ENCODE results near the gene OBP2A. TPM values are rescaled to one million over a fixed set of nuclear protein-coding genes. Genes with fewer than 3 reads are reported as not detected.

Gene OBP2A
- not detected in 2 replicates for total RNA-seq

GRCh38 chr9:135545646-135546176 lies at the start of gene OBP2A:
TSS of gene OBP2A (plus strand) at chr9:135546126. CDS start at chr9:135546181, 55 bp downstream.

GRCh38 chr9:135500525-135501260 lies 45.2 kb upstream of the OBP2A start, which contains the start of gene MRPS2:
TSS of gene MRPS2 (plus strand) at chr9:135500682. CDS start at chr9:135500711, 29 bp downstream.

GRCh38 chr9:135520916-135521607 lies 24.9 kb upstream of the OBP2A start, which contains the start of gene LCN1:
TSS of gene LCN1 (plus strand) at chr9:135521440. CDS start at chr9:135521498, 58 bp downstream.

GRCh38 chr9:135561391-135562234 lies 15.7 kb downstream of the OBP2A start, which contains the start of gene PAEP:
TSS of gene PAEP (plus strand) at chr9:135561756.

Other genes starting within 250 kb of the OBP2A start
- gene PPP1R26, start 66.3 kb upstream of the OBP2A start, total RNA-seq = 14.7 and 15.6 TPM in 2 replicates
- 14.7 and 16.6 TPM in 2 replicates for gene MRPS2, start 45.4 kb upstream of the OBP2A start, total RNA-seq
- gene LCN1, start 24.7 kb upstream of the OBP2A start, total RNA-seq = not detected in 2 replicates
- not detected in 2 replicates for gene PAEP, start 15.6 kb downstream of the OBP2A start, total RNA-seq
- not detected in 2 replicates for gene GLT6D1, start 93.4 kb downstream of the OBP2A start, total RNA-seq
- not detected in 2 replicates for gene LCN9, start 117.2 kb downstream of the OBP2A start, total RNA-seq
- gene SOHLH1, start 153.4 kb downstream of the OBP2A start, total RNA-seq = not detected in 2 replicates
- not detected in 2 replicates for gene KCNT1, start 156.1 kb downstream of the OBP2A start, total RNA-seq